Heart right ventricle (tissue), 16 donors: ENCODE measurements around the gene COG7. TPM values are rescaled to one million over a fixed set of nuclear protein-coding genes. Genes with fewer than 3 reads are reported as not detected.

Experiments
- ATAC-seq, 8 donors: fragments of 200-7000 bp; cut with Tn5 transposase; one replicate each; pipeline ENCODE4 v1.9.1; 2020; ENCODE audit warnings: mild to moderate bottlenecking in 8 of 8, moderate library complexity in 8 of 8, moderate number of reproducible peaks in 1 of 8
- DNase-seq, 2 donors: peaks; one replicate each; pipeline ENCODE4 v3.0.0-alpha.2; 2020
- H3K27ac ChIP-seq, 10 donors: fragments of 200-600 bp; sonication (generic) in 2 of 10; one replicate each; pipeline versions ENCODE4 v1.5.0 to v1.8.0; 2020 to 2022; ENCODE audit warnings: mild to moderate bottlenecking in 3 of 10
- H3K27me3 ChIP-seq, 7 donors: fragments of 200-600 bp; one replicate each; pipeline ENCODE4 v1.8.0; 2021 to 2022; ENCODE audit warnings: mild to moderate bottlenecking in 2 of 7
- H3K36me3 ChIP-seq, 9 donors: fragments of 200-600 bp; sonication (generic) in 1 of 9; one replicate each; pipeline versions ENCODE4 v1.5.0 to v1.8.0; 2020 to 2022; ENCODE audit warnings: mild to moderate bottlenecking in 2 of 9
- H3K4me1 ChIP-seq, 9 donors: fragments of 200-600 bp; sonication (generic) in 1 of 9; one replicate each; pipeline versions ENCODE4 v1.5.0 to v1.8.0; 2020 to 2022; ENCODE audit warnings: mild to moderate bottlenecking in 4 of 9
- H3K4me3 ChIP-seq, 10 donors: fragments of 200-600 bp; sonication (generic) in 2 of 10; one replicate each; pipeline versions ENCODE4 v1.5.0 to v1.8.0; 2020 to 2022; ENCODE audit warnings: mild to moderate bottlenecking in 7 of 10, moderate library complexity in 2 of 10
- H3K9me3 ChIP-seq, 11 donors: fragments of 200-600 bp in 10 of 11; sonication (generic) in 2 of 11; one replicate each; pipeline versions ENCODE4 v1.5.0 to v1.8.0; 2013 to 2022; ENCODE audit warnings: mild to moderate bottlenecking in 2 of 11, control low read depth in 1 of 11, moderate library complexity in 1 of 11
- CTCF ChIP-seq, 9 donors: fragments of 200-600 bp; sonication (generic) in 2 of 9; IDR thresholded peaks; one replicate each; pipeline versions ENCODE4 v1.5.0 to v1.8.0; 2021 to 2022; ENCODE audit warnings: antibody characterized with exemption in 9 of 9, mild to moderate bottlenecking in 5 of 9, moderate library complexity in 1 of 9
- WGBS, 2 donors: extraction: QIAGEN DNeasy Blood & Tissue Kit; methylation state at CpG; one replicate each; pipeline ENCODE4 v1.1.7; 2013; ENCODE audit warnings: inconsistent platforms in 1 of 2; 5-methylcytosine and 5-hydroxymethylcytosine counted together
- intact Hi-C, 10 donors: fragments of 100-400 bp; cut with DNase I; formaldehyde crosslinking; loops; one replicate each; pipeline versions ENCODE4 v1.11.1 to v1.14.2; 2022
- polyA plus RNA-seq, 2 donors: library from polyadenylated mRNA; stranded (reverse); fragments of 200-250 nt; gene quantifications; one replicate each; pipeline ENCODE4 v1.2.3, GENCODE V29; 2013
- total RNA-seq, 10 donors: library from RNA; stranded (reverse); fragmentation: NEBNext Ultra II Directional in 3 of 10; extraction: Animal tissue kit (Norgen Biotek cat#: 25700) in 3 of 10; gene quantifications; one replicate each; pipeline versions ENCODE4 v1.2.1 to v1.2.4, GENCODE V29; 2021 to 2023
- donor health status: Arrhythmogenic right ventricular cardiomyopathy.
- donor health status: ischemic (EF 13 %, LVEDD 7.1; RV severe dilation, severe dysfunction).
- donor health status: healthy with polysubstance abuse.
- donor health status: DM: no; HTN: yes; CAD: no.
- donor health status: DM: no; HTN: no; CAD: no.
- donor health status: ischemic (EF 25% LVEDD 6.9; RV normal size, moderate dysfunction).
- donor health status: ischemic (EF 25% LVEDD 5.7; RV mildly dilated, moderate dysfunction).
- donor health status: healthy.
- donor health status: DM: yes; HTN: yes; CAD: no.
- donor health status: Ischemic cardiomyopathy.
- donor health status: ischemic (EF 35%, LVEDD 5.7; RV mildly dilated, moderate dysfunction).
- donor health status: nonischemic (EF 11% LVEDD 7.7; RV severe dilation, severe dysfunction).
- donor health status: DM: yes; HTN: yes; CAD: no.
- donor health status: PGD.
- donor health status: ischemic (EF 29% LVEDD 5.4; RV normal size, mild dysfunction).
- donor health status: nonischemic (EF 23%, LVEDD 6.1; RV moderate dilation, normal function).

The COG7 gene
- total and polyA plus RNA-seq, 12 donors, result 10.9 to 28.1 (median 12.9) TPM

GRCh38 chr16:23374721-23375510, 78.1 kb downstream of the COG7 start:
- DNase-seq, result no peak
- TF ChIP-seq CTCF (IDR thresholded peaks at IDR 0.05), result no peak
- H3K27ac ChIP-seq, result no peak overlapping the region
- no peak for ATAC-seq
- H3K36me3 ChIP-seq, result no peaks in the 10 kb centered on the region
- 72 to 76% methylated on average over 17 of the region's 17 CpGs for WGBS, 2 donors
- no peak overlapping the region for H3K4me3 ChIP-seq
- no peaks in the 10 kb centered on the region for H3K9me3 ChIP-seq
- H3K4me1 ChIP-seq, result no peaks in the 10 kb centered on the region
- intact Hi-C loops, result no loop called here
- peaks cover 0 to 33% (median 10%) of the 10 kb centered on the region in 7 donors for H3K27me3 ChIP-seq

GRCh38 chr16:23373436-23374219, 79.4 kb downstream of the COG7 start:
- no peaks in the 10 kb centered on the region for H3K4me1 ChIP-seq
- no peak overlapping the region for H3K27ac ChIP-seq
- no peaks in the 10 kb centered on the region for H3K9me3 ChIP-seq
- DNase-seq, result no peak
- H3K4me3 ChIP-seq, result no peak overlapping the region
- H3K27me3 ChIP-seq, result peaks cover 0 to 33% (median 10%) of the 10 kb centered on the region in 7 donors
- H3K36me3 ChIP-seq, result no peaks in the 10 kb centered on the region
- no peak for TF ChIP-seq CTCF (IDR thresholded peaks at IDR 0.05)
- ATAC-seq, result no peak
- WGBS, 2 donors, result 80 to 84% methylated on average over 13 of the region's 13 CpGs
- intact Hi-C loops, result no loop called here

GRCh38 chr16:23371368-23371767, 81.6 kb downstream of the COG7 start:
- H3K27me3 ChIP-seq, result peaks cover 0 to 30% (median 10%) of the 10 kb centered on the region in 7 donors
- no peak overlapping the region for H3K27ac ChIP-seq
- 77 to 80% methylated on average over 9 of the region's 9 CpGs for WGBS, 2 donors
- H3K9me3 ChIP-seq, result no peaks in the 10 kb centered on the region
- no peak overlapping the region for H3K4me3 ChIP-seq
- H3K4me1 ChIP-seq, result no peaks in the 10 kb centered on the region
- intact Hi-C loops, result no loop called here
- H3K36me3 ChIP-seq, result no peaks in the 10 kb centered on the region
- TF ChIP-seq CTCF (IDR thresholded peaks at IDR 0.05), result no peak
- ATAC-seq (no peak), DNase-seq (no peak)

- ATAC-seq (no peak), DNase-seq (no peak)
- Histone ChIP-seq H3K27me3 (peaks cover 0 to 30% (median 10%) of the 10 kb centered on the region in 7 donors), H3K4me1 (peaks cover 0 to 9% (median 0%) of the 10 kb centered on the region in 9 donors), H3K36me3 (no peaks in the 10 kb centered on the region), H3K27ac (no peak overlapping the region), H3K9me3 (no peaks in the 10 kb centered on the region), H3K4me3 (no peak overlapping the region)
- intact Hi-C loops, result loop anchor here in 1 of 10 donors (10.0 kb wide), 1 partner anchor 55 kb away; no protein-coding TSS in a partner anchor
- WGBS, 2 donors, result 66 to 68% methylated on average over 7 of the region's 7 CpGs
- TF ChIP-seq CTCF (IDR thresholded peaks at IDR 0.05), result no peak
Measured at GRCh38 chr16:23369416-23369815, 83.6 kb downstream of the COG7 start.
